ENCODE measurements around the gene ERG. TPM values are rescaled to one million over a fixed set of nuclear protein-coding genes. Genes with fewer than 3 reads are reported as not detected.

The ERG gene
- total RNA-seq, 2 donors from 2014 or later, result not detected

- peaks cover 5% of the 10 kb centered on the region for H3K4me1 Mint-ChIP-seq
- ATAC-seq (replicated peaks), result no peak
- no peak overlapping the region for H3K4me3 Mint-ChIP-seq
- no peak overlapping the region for H3K27ac Mint-ChIP-seq
- peaks cover 24% of the 10 kb centered on the region for H3K27me3 Mint-ChIP-seq
- H3K36me3 Mint-ChIP-seq (ENCODE audit: low read depth), result no peaks in the 10 kb centered on the region
- H3K9me3 Mint-ChIP-seq, result no peaks in the 10 kb centered on the region
Measured at GRCh38 chr21:38351961-38352521, 146.2 kb downstream of the ERG start.

- H3K27ac Mint-ChIP-seq, result no peak overlapping the region
Measured at GRCh38 chr21:38351176-38351959, 146.9 kb downstream of the ERG start.

GRCh38 chr21:38350684-38351083 is 147.6 kb downstream of the ERG start:
- H3K9me3 Mint-ChIP-seq, result no peaks in the 10 kb centered on the region
- H3K36me3 Mint-ChIP-seq (ENCODE audit: low read depth), result no peaks in the 10 kb centered on the region
- H3K27me3 Mint-ChIP-seq, result peaks cover 24% of the 10 kb centered on the region
- peaks cover 5% of the 10 kb centered on the region for H3K4me1 Mint-ChIP-seq
- ATAC-seq (replicated peaks), result no peak
- H3K4me3 Mint-ChIP-seq, result no peak overlapping the region
- H3K27ac Mint-ChIP-seq, result no peak overlapping the region

More at GRCh38 chr21:38351176-38351959, 146.9 kb downstream of the ERG start:
- H3K4me1 Mint-ChIP-seq, result peaks cover 5% of the 10 kb centered on the region
- no peaks in the 10 kb centered on the region for H3K36me3 Mint-ChIP-seq (ENCODE audit: low read depth)
- no peak for ATAC-seq (replicated peaks)
- H3K4me3 Mint-ChIP-seq, result no peak overlapping the region
- no peaks in the 10 kb centered on the region for H3K9me3 Mint-ChIP-seq
- peaks cover 23% of the 10 kb centered on the region for H3K27me3 Mint-ChIP-seq

- Mint-ChIP-seq H3K4me1 (peaks cover 5% of the 10 kb centered on the region), H3K27ac (no peak overlapping the region), H3K9me3 (no peaks in the 10 kb centered on the region), H3K4me3 (no peak overlapping the region), H3K27me3 (peaks cover 21% of the 10 kb centered on the region), H3K36me3 (ENCODE audit: low read depth) (no peaks in the 10 kb centered on the region)
- no peak for ATAC-seq (replicated peaks)
Measured at GRCh38 chr21:38349977-38350376, 148.3 kb downstream of the ERG start.

GRCh38 chr21:38349111-38349746 is 149.0 kb downstream of the ERG start:
- Mint-ChIP-seq H3K4me3 (peak overlapping the region; percentile 26), H3K9me3 (no peaks in the 10 kb centered on the region), H3K36me3 (ENCODE audit: low read depth) (no peaks in the 10 kb centered on the region), H3K27me3 (peaks cover 17% of the 10 kb centered on the region), H3K4me1 (peaks cover 5% of the 10 kb centered on the region), H3K27ac (peak overlapping the region; percentile 38)
- peak; percentile 78 for ATAC-seq (replicated peaks)

GRCh38 chr21:38346286-38346685 is 152.0 kb downstream of the ERG start:
- peaks cover 14% of the 10 kb centered on the region for H3K27me3 Mint-ChIP-seq
- peaks cover 5% of the 10 kb centered on the region for H3K4me1 Mint-ChIP-seq
- H3K36me3 Mint-ChIP-seq (ENCODE audit: low read depth), result no peaks in the 10 kb centered on the region

GRCh38 chr21:38343691-38344090 is 154.6 kb downstream of the ERG start:
- peaks cover 13% of the 10 kb centered on the region for H3K27me3 Mint-ChIP-seq
- H3K9me3 Mint-ChIP-seq, result no peaks in the 10 kb centered on the region
- no peak overlapping the region for H3K4me3 Mint-ChIP-seq
- no peaks in the 10 kb centered on the region for H3K4me1 Mint-ChIP-seq
- ATAC-seq (replicated peaks), result no peak
- no peaks in the 10 kb centered on the region for H3K36me3 Mint-ChIP-seq (ENCODE audit: low read depth)
- no peak overlapping the region for H3K27ac Mint-ChIP-seq

More at GRCh38 chr21:38346286-38346685, 152.0 kb downstream of the ERG start:
- H3K9me3 Mint-ChIP-seq, result no peaks in the 10 kb centered on the region
- H3K4me3 Mint-ChIP-seq, result no peak overlapping the region
- H3K27ac Mint-ChIP-seq, result no peak overlapping the region
- ATAC-seq (replicated peaks), result no peak

- Mint-ChIP-seq H3K36me3 (ENCODE audit: low read depth) (no peaks in the 10 kb centered on the region), H3K4me1 (no peaks in the 10 kb centered on the region), H3K9me3 (no peaks in the 10 kb centered on the region), H3K27me3 (peaks cover 13% of the 10 kb centered on the region), H3K27ac (no peak overlapping the region), H3K4me3 (no peak overlapping the region)
- ATAC-seq (replicated peaks), result no peak
Measured at GRCh38 chr21:38342739-38343138, 155.5 kb downstream of the ERG start.

- H3K4me1 Mint-ChIP-seq, result no peaks in the 10 kb centered on the region
- peaks cover 5% of the 10 kb centered on the region for H3K27me3 Mint-ChIP-seq
- no peaks in the 10 kb centered on the region for H3K36me3 Mint-ChIP-seq (ENCODE audit: low read depth)
- H3K27ac Mint-ChIP-seq, result no peak overlapping the region
- no peaks in the 10 kb centered on the region for H3K9me3 Mint-ChIP-seq
- no peak overlapping the region for H3K4me3 Mint-ChIP-seq
- ATAC-seq (replicated peaks), result no peak
Measured at GRCh38 chr21:38341546-38342012, 156.7 kb downstream of the ERG start.

GRCh38 chr21:38340131-38340530 is 158.1 kb downstream of the ERG start:
- no peak for ATAC-seq (replicated peaks)
- Mint-ChIP-seq H3K27ac (no peak overlapping the region), H3K27me3 (no peaks in the 10 kb centered on the region), H3K4me1 (no peaks in the 10 kb centered on the region), H3K36me3 (ENCODE audit: low read depth) (no peaks in the 10 kb centered on the region), H3K9me3 (no peaks in the 10 kb centered on the region), H3K4me3 (no peak overlapping the region)

GRCh38 chr21:38337793-38338192 is 160.5 kb downstream of the ERG start:
- H3K36me3 Mint-ChIP-seq (ENCODE audit: low read depth), result no peaks in the 10 kb centered on the region
- no peaks in the 10 kb centered on the region for H3K4me1 Mint-ChIP-seq
- H3K9me3 Mint-ChIP-seq, result no peaks in the 10 kb centered on the region
- ATAC-seq (replicated peaks), result no peak
- H3K27ac Mint-ChIP-seq, result no peak overlapping the region
- peaks cover under 1% of the 10 kb centered on the region for H3K27me3 Mint-ChIP-seq
- no peak overlapping the region for H3K4me3 Mint-ChIP-seq

GRCh38 chr21:38334866-38335265 is 163.4 kb downstream of the ERG start:
- H3K27me3 Mint-ChIP-seq, result peaks cover 4% of the 10 kb centered on the region
- no peak overlapping the region for H3K27ac Mint-ChIP-seq
- H3K4me3 Mint-ChIP-seq, result no peak overlapping the region
- H3K36me3 Mint-ChIP-seq (ENCODE audit: low read depth), result no peaks in the 10 kb centered on the region
- H3K4me1 Mint-ChIP-seq, result no peaks in the 10 kb centered on the region
- H3K9me3 Mint-ChIP-seq, result no peaks in the 10 kb centered on the region
- ATAC-seq (replicated peaks), result no peak

GRCh38 chr21:38333301-38334272 is 164.7 kb downstream of the ERG start:
- H3K4me1 Mint-ChIP-seq, result no peaks in the 10 kb centered on the region
- no peaks in the 10 kb centered on the region for H3K36me3 Mint-ChIP-seq (ENCODE audit: low read depth)
- no peak overlapping the region for H3K4me3 Mint-ChIP-seq
- no peak overlapping the region for H3K27ac Mint-ChIP-seq
- ATAC-seq (replicated peaks), result no peak
- H3K27me3 Mint-ChIP-seq, result peaks cover 7% of the 10 kb centered on the region
- no peaks in the 10 kb centered on the region for H3K9me3 Mint-ChIP-seq

- H3K27me3 Mint-ChIP-seq, result peaks cover 7% of the 10 kb centered on the region
- ATAC-seq (replicated peaks), result no peak
Measured at GRCh38 chr21:38330666-38331065, 167.6 kb downstream of the ERG start.

More at GRCh38 chr21:38330666-38331065, 167.6 kb downstream of the ERG start:
- H3K27ac Mint-ChIP-seq, result no peak overlapping the region
- H3K36me3 Mint-ChIP-seq (ENCODE audit: low read depth), result no peaks in the 10 kb centered on the region
- no peak overlapping the region for H3K4me3 Mint-ChIP-seq
- no peaks in the 10 kb centered on the region for H3K9me3 Mint-ChIP-seq
- no peaks in the 10 kb centered on the region for H3K4me1 Mint-ChIP-seq

Measured in activated T-helper 17 cell treated with anti-CD3 and anti-CD28 coated beads, Interleukin-2, amount 50 U/mL, for 72 hours (primary cell).